ENCODE results near the gene MYO1D.
A peak's percentile ranks its signal among the peaks of the same experiment; 100 is the strongest.
"Not testable (repeated sequence)": the region's sequence is repeated elsewhere in the genome, so short reads cannot be mapped to it uniquely, and the experiment has no call there.

The MYO1D gene

DNA sequence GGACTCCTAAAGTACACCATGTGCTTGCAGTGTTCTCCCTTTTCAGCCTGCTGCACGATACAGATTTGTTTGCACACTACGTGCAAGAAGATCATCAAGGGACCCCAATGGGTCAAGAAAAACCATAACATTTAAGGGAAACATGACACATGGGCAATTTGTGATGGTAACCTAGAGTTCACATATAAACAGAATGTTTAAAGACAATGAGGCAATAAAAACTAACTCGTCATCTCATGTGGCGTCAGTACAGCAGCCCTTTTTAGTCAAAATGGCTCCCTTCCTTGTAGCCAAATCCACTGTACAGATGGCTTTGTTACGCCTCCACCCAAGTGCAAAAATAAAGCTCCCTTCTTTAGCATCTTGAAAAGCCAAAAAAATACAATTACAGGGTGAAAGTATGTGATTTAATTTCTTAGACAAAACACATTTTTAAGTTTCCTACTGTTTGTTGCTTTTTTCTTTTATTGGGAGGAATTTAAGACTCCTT lies 216.4 kb downstream of the MYO1D start:
- no peak for DNase-seq

DNA sequence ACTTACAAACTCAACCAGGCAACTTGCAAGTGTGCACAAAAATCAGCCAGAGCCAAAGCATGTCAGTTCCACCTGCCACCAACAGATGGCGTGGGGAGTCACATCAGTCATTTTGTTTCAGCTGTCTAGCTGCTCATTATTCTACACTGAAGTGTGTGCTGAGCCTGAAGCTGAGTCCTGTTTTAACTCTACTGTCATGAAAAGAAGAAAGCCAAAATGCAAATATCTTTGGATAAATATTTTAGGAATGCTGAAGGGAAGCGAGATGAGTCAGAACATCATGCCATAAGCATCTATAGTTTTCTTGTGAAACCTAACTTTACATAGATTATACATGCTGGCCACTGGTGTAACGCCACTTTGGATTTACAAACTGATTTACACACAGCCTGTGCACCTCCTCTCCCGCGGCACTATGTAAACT lies 217.5 kb downstream of the MYO1D start:
- peak; percentile 66 for DNase-seq

DNA sequence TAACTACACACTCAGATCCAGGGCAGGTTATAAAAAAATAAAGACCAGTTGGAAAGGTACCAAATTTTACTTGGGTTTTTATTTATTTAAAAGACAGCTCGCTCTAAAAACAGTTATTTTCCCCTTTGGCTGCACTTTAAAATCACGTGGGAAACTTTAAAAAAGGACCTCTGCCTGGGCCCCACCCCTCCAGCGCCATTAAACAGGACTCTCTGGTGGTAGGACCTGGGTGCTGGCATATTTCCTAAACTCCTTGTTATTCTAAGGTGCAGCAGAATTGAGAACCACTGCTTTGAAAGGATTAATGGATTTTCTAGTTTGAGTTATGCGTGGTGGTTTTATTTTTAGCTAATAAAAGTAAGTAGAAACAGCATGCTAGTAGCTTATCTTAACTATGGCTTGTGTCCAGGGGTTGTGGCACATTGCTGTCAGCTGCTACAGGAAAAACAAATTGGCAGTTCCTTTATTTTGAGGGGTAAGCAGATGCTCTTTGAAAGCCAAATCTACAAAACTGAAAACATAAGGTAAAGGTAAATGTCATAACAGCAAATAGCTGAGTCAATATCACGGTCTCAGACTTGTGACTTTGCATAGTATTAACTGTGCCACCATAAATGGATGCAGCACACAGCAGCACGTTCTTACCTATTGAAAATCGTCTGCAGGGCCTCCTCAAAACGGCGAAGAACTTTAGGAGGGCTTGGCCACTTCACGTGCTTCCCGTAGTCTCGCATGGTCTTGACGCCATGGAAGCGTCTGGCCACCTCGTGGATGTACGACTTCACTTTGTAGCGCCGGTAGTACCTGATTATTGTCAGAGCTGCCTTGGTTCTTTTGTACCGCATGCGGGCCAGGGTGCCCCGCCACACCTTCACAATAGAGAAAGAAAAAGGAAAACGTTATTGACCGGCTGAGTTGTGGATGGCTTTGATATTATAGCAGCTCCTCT lies 218.2 kb downstream of the MYO1D start:
- no peak for DNase-seq

DNA sequence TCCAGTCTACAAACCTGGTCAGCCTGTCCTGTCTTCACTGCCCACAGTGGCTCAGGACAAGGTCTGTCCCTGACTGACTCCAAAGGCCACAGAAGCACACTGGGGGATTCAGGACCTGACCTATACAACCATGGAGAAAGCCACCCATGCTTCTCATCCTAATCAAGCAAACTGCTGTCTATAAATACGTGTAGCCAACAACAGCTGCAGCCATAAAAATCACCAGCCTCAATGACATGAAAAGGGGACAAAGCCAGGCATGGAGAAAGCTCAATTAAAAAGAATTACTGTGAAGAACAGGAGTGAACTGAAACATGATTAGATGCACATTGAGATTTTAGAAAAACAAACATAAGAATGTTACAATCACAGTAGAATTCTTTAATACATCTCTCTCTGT lies 220.0 kb downstream of the MYO1D start:
- DNase-seq: no peak

DNA sequence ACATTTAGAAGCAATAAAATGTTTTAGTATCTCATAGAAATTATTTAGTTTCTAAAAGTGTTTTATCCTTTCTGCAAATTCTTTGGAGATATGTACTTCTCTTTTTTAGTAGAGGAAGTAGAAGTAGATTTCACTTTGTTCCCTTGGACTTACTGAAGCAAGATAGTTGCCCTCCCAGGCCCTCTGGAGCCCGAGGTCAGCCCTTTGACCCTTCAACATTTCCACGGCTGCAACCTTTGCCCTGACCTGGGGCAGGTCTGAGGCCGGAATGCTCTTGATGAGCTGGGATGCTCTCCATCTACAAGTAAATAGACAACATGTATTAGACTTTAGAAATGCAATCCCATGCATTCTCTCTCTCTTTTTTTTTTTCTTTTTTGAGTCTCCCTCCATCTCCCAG lies 222.6 kb downstream of the MYO1D start:
- no peak for DNase-seq

DNA sequence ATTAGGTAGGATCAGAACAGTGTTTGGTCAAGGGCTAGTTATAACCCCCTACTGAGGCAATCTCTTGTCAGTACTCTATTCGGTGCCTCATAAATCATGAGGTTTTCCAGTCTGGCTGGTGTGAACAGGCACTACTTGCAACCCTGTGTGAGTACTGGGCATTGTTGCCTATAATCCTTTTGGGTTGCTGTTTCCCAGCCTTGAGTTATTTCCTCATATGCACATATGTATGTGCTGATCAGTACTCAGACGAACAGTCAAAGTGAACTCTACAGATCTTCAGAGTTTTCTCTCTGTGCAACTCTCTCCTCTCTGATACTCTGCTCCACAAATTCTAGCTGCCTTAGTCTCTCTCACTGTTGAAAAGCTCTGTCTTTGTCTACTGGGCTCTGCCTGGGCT lies 225.8 kb downstream of the MYO1D start:
- no peak for DNase-seq

DNA sequence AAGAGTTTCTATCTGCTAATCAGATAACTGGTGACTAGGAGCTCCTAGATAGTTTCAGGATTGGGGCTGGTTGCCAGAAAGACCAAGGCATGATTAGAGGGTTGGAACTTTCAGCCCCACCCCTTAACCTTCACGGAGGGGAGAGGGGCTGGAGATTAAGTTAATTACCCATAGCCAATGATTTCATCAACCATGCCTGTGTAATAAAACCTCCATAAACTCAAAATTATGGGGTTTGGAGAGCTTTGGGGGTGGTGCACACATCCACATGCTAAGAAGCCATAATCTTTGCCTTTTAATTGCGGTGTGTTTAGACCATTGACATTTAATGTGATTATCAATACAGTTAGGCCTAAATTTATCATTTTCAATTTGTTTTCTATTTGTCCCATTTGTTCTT lies 228.5 kb downstream of the MYO1D start:
- no peak for DNase-seq

DNA sequence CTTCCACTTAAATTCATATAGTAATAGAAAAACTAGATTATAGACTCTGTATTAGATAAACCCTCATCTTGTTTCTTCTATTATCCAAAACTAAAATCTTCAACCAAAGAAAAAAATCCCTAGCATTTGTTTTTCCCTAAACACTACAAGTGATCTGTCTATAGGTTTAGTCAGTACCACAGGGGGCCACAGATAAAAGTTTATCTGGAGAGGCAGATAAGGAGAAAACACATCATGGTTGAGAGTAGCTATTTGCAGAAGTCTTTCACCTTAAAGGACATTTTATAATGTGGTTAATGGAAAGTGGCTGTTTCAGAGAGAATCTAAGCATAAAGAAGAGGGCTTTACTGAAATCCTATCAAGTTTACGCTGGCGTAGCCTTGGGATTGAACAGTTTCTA lies 230.0 kb downstream of the MYO1D start:
- no peak for DNase-seq

DNA sequence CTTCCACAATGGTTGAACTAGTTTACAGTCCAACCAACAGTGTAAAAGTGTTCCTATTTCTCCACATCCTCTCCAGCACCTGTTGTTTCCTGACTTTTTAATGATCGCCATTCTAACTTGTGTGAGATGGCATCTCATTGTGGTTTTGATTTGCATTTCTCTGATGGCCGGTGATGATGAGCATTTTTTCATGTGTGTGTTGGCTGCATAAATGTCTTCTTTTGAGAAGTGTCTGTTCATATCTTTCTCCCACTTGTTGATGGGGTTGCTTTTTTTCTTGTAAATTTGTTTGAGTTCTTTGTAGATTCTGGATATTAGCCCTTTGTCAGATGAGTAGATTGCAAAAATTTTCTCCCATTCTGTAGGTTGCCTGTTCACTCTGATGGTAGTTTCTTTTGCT lies 235.4 kb downstream of the MYO1D start:
- DNase-seq: not testable (repeated sequence)

DNA sequence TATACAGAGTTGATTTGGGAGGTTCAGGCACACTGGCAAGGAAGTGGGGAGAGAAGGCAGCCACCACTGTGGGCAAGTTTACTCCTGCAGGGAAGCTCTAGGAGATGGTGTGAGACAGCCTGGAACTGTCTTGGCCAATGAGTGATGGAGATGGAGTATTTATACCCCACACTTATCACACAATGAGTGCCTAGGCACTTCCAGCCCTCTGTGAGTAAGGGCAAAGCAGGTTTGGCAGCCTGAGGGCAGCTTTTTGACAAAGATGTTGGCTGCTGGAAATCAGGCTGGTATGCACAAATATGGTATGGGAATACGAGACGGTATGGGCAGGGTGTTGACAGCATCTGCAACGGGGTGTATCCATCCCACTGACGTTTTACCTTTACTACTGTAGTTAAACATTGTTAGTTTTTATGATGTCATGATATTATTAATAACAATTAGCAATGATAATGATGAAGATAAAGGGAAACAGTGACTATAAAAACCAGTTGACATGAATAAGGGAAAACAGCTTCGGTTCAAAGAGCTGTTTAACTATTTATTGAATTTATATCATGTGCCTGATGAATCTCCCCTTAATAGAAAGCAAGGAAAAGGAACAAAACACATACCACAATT lies 240.2 kb downstream of the MYO1D start:
- DNase-seq: no peak

DNA sequence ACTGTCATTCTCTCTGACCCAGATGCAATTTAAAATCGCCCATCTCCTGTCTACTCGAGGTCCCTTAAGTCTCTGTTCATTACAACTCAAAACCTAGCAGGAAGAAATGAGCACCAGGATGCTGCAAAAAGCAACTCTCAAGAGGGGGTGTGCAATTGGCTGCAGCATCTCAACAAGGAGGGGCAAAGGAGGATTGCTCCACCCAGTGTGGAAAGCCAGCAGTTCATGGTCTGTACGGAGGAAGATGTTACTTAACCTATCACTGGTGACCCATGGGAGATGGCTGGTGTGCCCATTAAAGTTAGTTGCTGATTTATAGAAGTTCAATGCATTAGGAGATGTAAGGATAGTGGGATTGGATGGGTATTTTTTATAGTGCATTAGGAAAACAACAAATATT lies 242.8 kb downstream of the MYO1D start:
- no peak for DNase-seq

DNA sequence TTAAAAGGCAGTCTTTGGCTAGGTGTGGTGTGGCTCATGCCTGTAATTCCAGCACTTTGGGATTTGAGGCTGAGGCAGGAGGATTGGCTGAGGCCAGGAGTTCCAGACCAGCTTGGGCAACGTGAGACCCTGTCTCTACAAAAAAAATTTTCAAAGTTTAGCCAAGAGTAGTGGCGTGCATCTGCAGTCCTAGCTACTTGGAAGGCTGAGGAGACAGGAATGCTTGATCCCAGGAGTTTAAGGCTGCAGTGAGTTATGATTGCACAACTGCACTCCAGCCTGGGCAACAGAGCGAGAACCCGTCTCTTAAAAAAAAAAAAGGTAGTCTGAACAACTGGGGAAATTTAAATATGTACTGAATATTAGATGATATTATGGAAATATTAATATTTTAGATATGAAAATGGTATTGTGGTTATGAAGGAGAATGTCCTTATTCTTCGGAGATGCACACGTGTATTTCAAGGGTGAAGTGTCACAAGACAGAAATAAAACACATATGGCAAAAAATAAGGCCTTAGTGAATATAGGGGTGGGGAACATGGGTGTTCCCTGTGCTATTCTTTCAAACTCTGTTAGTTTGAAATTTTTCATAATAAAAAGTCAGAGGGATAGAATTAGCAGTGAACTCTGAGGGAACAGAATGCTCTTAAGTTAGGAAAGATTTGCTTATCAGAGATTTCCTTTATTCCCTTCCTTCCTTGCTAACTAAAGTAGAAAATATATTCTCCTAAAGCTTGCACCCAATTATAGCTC lies 245.4 kb downstream of the MYO1D start:
- DNase-seq: no peak

DNA sequence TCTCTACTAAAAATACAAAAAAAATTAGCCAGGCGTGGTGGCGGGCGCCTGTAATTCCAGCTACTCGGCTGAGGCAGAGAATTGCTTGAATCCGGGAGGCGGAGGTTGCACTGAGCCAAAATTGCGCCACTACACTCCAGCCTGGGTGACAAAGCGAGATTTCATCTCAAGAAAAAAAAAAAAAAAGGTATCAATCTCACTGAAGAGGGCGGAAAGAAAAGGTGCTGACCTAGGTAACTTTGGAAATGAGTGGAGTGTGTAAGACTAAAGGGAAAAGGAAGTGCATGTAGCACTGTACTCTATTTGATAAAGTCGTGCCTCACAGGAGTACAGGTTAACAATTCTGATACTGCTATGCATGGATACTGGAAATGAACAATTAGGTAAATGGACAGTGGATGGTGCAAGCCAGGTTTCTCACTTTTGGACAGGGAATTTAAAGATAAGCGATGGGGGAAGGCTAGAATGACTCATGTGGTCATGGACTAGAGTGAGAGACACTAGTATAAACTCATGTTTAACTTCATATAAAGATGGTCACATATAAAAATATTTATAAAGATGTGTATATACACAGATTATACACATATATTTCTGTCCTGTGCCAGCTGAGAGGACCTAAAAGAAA lies 247.2 kb downstream of the MYO1D start:
- DNase-seq: no peak

DNA sequence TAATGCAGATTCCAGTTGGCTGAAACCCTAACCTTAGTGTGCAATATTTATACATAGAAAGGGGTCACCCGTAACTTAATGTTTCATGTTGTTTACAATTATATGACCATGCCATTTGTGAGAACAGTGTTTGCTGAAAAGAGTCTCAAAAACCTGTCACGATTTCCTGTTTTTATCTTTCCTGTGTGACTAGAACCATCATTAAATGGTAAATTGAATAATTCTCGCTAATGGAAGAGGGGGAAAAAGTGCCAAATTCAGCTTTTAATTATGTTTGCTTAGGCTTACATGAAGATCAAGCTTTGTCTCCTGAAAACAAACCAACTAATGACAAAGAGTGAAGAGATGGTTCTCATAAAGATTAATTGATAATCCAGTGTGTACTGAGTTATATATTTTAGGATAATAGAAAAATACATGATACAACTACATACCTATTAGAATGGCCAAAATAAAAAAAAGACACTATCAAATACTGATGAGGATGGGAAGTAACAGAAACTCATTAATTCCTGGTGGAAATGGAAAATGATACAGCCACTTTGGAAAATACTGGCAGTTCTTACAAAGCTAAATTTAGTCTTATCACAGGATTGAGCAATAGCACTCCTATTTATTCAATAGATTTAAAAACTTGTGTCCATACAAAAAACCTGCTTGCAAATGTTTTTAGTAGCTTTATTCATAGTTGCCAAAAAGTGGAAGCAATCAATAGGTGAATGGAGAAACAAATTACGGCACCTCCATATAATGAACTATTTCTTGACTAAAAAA lies 248.5 kb downstream of the MYO1D start:
- no peak for DNase-seq

DNA sequence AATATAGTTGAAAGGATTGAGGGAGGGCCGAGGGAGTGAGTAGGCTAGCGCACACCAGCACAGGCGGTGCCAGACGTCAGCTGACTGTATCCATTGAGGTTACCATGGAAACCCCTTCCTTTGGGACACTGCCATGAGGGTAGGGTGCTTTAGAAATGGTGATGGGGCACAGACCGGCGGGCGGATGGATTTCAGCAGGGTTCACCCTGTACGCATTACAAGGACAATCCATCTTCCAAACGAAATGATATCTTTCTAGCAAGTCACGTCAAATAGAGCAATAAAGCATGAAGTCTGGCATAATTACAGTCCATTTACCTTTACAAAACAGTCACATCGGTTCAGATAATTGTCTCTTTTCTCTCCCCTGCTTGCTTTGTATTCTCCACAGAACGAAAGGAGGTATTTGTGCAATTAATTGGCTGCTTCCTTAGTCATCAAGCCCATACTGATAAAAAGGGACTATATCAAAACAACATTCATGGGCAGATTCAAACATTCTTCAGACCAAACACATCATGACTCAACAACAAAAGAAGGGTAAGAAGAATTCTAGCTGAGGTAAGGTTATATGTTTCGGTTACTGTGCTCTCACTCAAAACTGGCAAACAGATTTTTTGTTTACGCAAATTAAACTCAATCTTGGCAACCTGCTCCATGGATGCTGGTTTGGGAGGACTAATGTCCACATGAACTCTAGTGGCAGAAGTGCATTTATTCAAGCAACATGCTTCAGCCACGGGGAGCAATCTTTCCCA lies 249.5 kb downstream of the MYO1D start:
- no peak for DNase-seq

DNA sequence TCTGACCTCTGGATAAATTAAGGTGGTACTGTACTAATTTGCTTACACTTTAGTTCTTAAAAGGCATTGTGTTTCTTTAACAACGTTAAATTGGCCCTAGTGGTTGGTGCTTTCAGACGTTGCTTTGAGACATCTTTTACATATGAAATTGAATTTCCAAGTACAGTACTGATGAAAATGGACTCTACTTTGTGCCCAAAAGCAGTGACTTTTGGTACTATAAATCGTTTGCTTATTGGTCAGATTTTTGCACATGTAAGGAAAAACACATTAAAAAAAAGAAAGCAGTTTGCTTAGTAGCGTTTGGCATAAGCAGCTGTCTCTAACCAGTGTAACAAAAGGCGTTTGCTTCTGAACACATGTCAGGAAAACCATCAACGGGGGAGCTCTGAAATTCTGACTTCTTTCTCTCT lies 250.5 kb downstream of the MYO1D start:
- no peak for DNase-seq

DNA sequence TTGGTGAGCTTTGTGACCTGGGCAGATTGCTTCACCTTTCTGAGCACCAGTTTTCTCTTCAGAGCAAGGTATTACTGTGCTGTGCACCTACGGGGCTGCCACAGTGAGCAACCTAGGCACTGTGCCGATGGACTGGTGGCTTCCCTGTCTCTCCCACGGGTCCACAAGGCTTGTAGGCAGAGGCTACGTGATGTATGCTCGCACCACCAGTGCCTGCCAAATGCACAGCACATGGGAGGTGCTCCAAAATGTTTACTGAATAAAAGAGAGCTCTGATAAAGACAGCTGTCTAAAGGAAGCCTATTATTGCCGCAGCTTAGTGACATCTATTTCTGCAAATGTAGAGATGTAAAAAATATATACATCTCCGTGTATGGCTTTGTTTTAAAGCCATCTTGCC lies 251.0 kb downstream of the MYO1D start:
- DNase-seq: no peak

DNA sequence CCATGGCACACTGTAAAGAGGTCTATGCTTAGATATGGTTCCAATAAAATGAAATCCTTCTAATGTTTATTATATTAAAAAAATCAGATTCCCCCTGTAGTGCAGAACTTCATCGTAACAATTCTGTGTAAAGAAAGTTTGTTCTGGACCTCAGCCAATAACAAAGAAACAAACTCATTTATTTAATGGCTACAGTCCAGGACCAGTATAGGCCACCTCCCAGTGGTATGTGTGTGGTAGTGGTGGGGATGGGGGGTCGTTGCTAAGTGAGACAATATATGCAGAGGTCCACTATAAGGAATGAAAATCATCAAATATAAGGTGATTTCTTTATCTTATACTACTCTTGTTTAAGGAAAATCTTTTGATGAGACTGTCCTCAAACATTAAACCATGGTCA lies 253.7 kb downstream of the MYO1D start:
- DNase-seq: no peak

DNA sequence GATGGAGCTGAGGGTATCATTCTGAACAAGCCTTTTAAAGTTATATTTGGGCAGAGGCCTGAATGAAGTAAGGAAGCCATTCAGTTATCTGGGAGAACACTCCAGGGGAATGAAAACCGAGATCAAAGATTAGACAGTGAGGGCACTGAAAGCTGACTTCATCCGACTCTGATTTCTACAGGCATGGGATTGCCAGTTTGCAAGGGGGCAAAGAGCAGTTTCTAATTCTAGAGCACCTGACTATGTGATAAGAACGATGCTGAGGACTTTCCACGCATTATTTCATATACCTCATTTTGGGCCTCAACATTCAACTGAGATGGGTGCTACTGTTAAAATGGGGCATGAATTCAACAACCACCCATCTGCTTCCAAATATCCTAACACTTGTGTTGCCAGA lies 254.4 kb downstream of the MYO1D start:
- DNase-seq: no peak

DNA sequence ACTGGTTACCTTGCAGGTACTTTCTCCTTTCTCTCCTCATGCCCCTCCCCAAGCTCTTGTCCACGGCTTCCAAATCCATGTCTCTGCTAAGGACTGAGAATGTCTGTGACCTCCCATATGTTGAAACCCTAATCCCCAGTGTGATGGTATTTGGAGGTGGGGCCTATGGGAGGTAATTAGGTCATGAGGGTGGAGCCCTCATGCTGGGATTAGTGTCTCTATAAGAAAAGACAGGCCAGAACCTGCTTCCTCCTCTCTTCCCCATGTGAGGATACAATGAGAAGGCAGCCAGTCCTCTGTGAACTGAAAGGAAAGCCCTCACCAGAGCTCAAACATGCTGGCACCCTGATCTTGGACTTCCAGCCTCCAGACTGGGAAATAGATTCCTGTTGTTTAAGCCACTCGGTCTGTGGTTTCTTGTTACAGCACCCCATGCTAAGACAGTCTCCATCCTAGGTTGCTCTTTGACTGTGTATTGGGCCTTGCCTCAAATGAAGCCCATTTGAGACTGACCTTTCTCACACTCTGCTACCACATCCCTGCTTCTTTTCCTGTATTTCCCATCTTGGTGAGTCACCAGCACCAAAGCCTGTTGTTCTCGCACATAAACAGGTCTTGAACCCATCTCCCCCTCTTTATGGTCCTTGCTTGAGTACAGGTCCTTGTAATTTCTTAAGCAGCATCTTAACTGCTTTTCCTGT lies 255.2 kb downstream of the MYO1D start:
- no peak for DNase-seq

DNA sequence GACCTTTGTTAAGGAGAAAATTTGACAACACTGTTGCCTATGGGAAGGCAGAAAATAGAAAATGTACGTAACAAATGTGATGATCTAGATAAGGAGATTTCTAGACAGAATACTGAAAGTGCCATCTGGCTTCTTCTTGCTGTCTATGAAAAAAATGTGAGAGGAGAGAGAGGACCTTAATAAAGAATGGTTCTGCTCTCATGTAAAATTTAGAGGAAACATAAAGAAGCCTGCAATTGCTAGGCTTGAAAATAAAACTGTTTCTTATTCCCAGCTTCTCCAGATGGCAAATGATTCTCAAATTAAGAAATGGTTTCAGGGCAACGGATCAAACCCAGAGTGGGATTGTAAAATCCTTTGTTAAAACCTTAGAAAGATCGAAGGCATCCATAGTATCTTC lies 261.6 kb downstream of the MYO1D start:
- no peak for DNase-seq

All from activated CD8-positive, alpha-beta memory T cell treated with anti-CD3 and anti-CD28 coated beads, Interleukin-2, amount 50 U/mL, for 4 hours (primary cell).